Measurements from ENCODE around the gene ATG4A. TPM values are rescaled to one million over a fixed set of nuclear protein-coding genes. Genes with fewer than 3 reads are reported as not detected.

Gene ATG4A
- total RNA-seq, 4 donors from 2014 or later: 3.8 to 9.1 (median 6.5) TPM

- WGBS, 2 donors: 38 to 44% methylated on average over 1 of the region's 1 CpG
- no peak overlapping the region for H3K4me3 ChIP-seq (ENCODE audit: low read depth, poor library complexity, severe bottlenecking)
- TF ChIP-seq, protein P1, sequence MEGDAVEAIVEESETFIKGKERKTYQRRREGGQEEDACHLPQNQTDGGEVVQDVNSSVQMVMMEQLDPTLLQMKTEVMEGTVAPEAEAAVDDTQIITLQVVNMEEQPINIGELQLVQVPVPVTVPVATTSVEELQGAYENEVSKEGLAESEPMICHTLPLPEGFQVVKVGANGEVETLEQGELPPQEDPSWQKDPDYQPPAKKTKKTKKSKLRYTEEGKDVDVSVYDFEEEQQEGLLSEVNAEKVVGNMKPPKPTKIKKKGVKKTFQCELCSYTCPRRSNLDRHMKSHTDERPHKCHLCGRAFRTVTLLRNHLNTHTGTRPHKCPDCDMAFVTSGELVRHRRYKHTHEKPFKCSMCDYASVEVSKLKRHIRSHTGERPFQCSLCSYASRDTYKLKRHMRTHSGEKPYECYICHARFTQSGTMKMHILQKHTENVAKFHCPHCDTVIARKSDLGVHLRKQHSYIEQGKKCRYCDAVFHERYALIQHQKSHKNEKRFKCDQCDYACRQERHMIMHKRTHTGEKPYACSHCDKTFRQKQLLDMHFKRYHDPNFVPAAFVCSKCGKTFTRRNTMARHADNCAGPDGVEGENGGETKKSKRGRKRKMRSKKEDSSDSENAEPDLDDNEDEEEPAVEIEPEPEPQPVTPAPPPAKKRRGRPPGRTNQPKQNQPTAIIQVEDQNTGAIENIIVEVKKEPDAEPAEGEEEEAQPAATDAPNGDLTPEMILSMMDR (IDR thresholded peaks at IDR 0.05): no peak
- no peak for TF ChIP-seq POLR2A (IDR thresholded peaks at IDR 0.05)
- DNase-seq (ENCODE audit: low spot score in 2 of 2): no peak
- intact Hi-C loops (cut with DNase I; ENCODE audit: low total_unique reads): no loop called here
These were observed 31.8 kb upstream of the ATG4A start for GRCh38 chrX:108059801-108060200.

GRCh38 chrX:108064001-108064400, 27.6 kb upstream of the ATG4A start:
- no peak for DNase-seq (ENCODE audit: low spot score in 2 of 2)
- WGBS, 2 donors: 72 to 88% methylated on average over 1 of the region's 1 CpG
- no peak for TF ChIP-seq POLR2A (IDR thresholded peaks at IDR 0.05)
- TF ChIP-seq, protein P1 (IDR thresholded peaks at IDR 0.05): no peak
- intact Hi-C loops (cut with DNase I; ENCODE audit: low total_unique reads): no loop called here
- no peak overlapping the region for H3K4me3 ChIP-seq (ENCODE audit: low read depth, poor library complexity, severe bottlenecking)

DNA sequence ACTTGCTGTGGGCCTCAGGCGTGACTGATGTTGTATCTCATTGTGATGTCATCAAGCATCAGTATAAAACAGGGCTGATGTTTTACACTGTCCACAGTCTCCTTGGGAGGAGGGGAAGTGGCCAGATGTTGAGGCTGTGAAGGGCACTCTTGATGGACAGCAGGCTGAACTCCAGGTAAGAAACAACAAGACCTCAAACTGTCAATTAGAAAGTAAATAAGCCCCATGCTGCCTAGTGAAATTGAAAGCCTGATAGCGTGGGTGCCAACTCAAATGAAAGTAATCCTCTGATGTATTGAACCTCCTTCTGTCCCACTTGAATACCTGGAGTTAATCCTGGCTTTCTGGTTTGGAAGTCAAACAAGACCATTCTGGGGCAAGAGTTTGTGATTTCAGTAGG, 27.0 kb upstream of the ATG4A start:
- 74 to 97% methylated on average over 2 of the region's 2 CpGs for WGBS, 2 donors
- DNase-seq (ENCODE audit: low spot score in 2 of 2): no peak
- no peak for TF ChIP-seq POLR2A (IDR thresholded peaks at IDR 0.05)
- H3K4me3 ChIP-seq (ENCODE audit: low read depth, poor library complexity, severe bottlenecking): no peak overlapping the region
- intact Hi-C loops (cut with DNase I; ENCODE audit: low total_unique reads): no loop called here

DNA sequence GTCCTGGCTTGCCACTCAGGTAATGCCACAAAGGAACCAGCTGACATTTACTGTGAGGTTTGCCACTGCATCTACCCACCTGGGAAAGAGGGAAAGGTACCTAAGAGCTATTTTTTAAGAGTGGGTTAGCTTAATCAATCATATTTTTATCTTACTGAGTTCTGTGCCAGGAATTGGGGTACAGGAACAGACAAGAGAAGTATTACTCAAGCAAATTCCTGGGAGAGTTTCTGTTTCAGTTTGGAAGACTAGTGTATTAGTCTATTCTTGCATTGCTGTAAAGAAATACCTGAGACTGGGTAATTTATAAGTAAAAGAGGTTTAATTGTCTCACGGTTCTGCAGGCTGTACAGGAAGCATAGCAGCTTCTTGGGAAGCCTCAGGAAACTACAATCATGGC, 23.5 kb upstream of the ATG4A start:
- intact Hi-C loops (cut with DNase I; ENCODE audit: low total_unique reads): no loop called here
- H3K4me3 ChIP-seq (ENCODE audit: low read depth, poor library complexity, severe bottlenecking): no peak overlapping the region
- DNase-seq (ENCODE audit: low spot score in 2 of 2): no peak
- no peak for TF ChIP-seq POLR2A (IDR thresholded peaks at IDR 0.05)
- TF ChIP-seq, protein P1 (IDR thresholded peaks at IDR 0.05): no peak
- 21 to 29% methylated on average over 1 of the region's 1 CpG for WGBS, 2 donors

GRCh38 chrX:108070891-108071290, 20.7 kb upstream of the ATG4A start:
- H3K4me3 ChIP-seq (ENCODE audit: low read depth, poor library complexity, severe bottlenecking): no peak overlapping the region
- no peak for DNase-seq (ENCODE audit: low spot score in 2 of 2)
- TF ChIP-seq POLR2A (IDR thresholded peaks at IDR 0.05): no peak
- TF ChIP-seq, protein P1 (IDR thresholded peaks at IDR 0.05): no peak
- intact Hi-C loops (cut with DNase I; ENCODE audit: low total_unique reads): no loop called here
- 33 to 34% methylated on average over 4 of the region's 4 CpGs for WGBS, 2 donors

DNA sequence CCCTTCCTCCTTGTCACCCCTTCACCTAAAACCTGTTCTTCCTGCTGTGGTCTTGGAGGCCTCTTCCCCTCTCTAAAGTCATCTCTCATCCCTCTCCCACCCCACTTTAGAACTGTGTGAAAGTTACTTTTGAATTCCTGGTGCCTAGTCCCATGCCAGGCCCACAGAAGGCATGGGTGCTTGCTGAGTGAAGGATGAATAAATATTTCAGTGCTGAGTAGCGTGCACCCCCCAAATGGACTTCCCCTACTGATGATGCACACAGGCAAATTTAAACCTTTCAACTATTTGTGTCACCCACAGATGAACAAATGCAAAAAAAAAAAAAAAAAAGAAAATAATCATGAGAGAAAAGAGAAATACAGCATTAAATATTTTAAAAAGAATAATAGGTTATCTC, 20.0 kb upstream of the ATG4A start:
- WGBS, 2 donors: 70 to 78% methylated on average over 1 of the region's 1 CpG
- intact Hi-C loops (cut with DNase I; ENCODE audit: low total_unique reads): no loop called here
- TF ChIP-seq POLR2A (IDR thresholded peaks at IDR 0.05): no peak
- TF ChIP-seq, protein P1 (IDR thresholded peaks at IDR 0.05): no peak
- no peak overlapping the region for H3K4me3 ChIP-seq (ENCODE audit: low read depth, poor library complexity, severe bottlenecking)
- DNase-seq (ENCODE audit: low spot score in 2 of 2): no peak
